H1 (cell line): ENCODE measurements around the gene HEXIM1.

ENCODE experiments used
- CBX5 ChIP-seq: fragments of 300-800, 300-1000 bp; sonication (generic); IDR thresholded peaks from 2 replicates; pipeline ENCODE4 v1.7.1; 2016; ENCODE audit warnings: antibody characterized with exemption, low read length, low read depth
- CEBPB ChIP-seq: IDR thresholded peaks from 2 replicates; pipeline ENCODE4 v1.6.1; 2012; ENCODE audit warnings: low read depth, low read length
- CTCF ChIP-seq, 3 experiments: IDR thresholded peaks; 1 replicate in 2 of 3; 2 replicates in 1 of 3; pipeline versions ENCODE4 v1.5.1 to v1.6.1; 2011; ENCODE audit warnings: low read length in 3 of 3, mild to moderate bottlenecking in 3 of 3, inconsistent platforms in 2 of 3, low read depth in 1 of 3, moderate library complexity in 1 of 3; ENCODE audit not compliant: insufficient read depth in 1 of 3; ENCODE audit errors: control extremely low read depth in 1 of 3
- EP300 ChIP-seq, 2 experiments: IDR thresholded peaks; 1 replicate in 1 of 2; 2 replicates in 1 of 2; pipeline ENCODE4 v1.6.1; 2011 to 2012; ENCODE audit warnings: low read depth in 2 of 2, low read length in 2 of 2, mild to moderate bottlenecking in 2 of 2, borderline replicate concordance in 1 of 2, inconsistent platforms in 1 of 2, moderate library complexity in 1 of 2
- EZH2 ChIP-seq: fragments of 200-600 bp; sonication (generic); IDR thresholded peaks from 2 replicates; pipeline ENCODE4 v1.7.1; 2012; ENCODE audit warnings: low read depth, mild to moderate bottlenecking, moderate library complexity, low read length, inconsistent platforms; ENCODE audit not compliant: severe bottlenecking
- GABPA ChIP-seq: IDR thresholded peaks from 2 replicates; pipeline ENCODE4 v1.6.1; 2011; ENCODE audit warnings: mild to moderate bottlenecking, low read length, moderate library complexity, borderline replicate concordance; ENCODE audit not compliant: insufficient read depth
- POLR2A ChIP-seq, 2 experiments: IDR thresholded peaks; 1 replicate in 1 of 2; 2 replicates in 1 of 2; pipeline ENCODE4 v1.6.1; 2011; ENCODE audit warnings: low read depth in 2 of 2, low read length in 2 of 2, mild to moderate bottlenecking in 2 of 2; ENCODE audit errors: control extremely low read depth in 1 of 2
- POLR2AphosphoS5 ChIP-seq: IDR thresholded peaks from 2 replicates; pipeline ENCODE4 v1.6.1; 2011; ENCODE audit warnings: low read depth, low read length
- ZNF274 ChIP-seq: IDR thresholded peaks from 2 replicates; pipeline ENCODE4 v1.7.0; 2012; ENCODE audit warnings: low read length, borderline replicate concordance; ENCODE audit errors: extremely low read depth

DNA sequence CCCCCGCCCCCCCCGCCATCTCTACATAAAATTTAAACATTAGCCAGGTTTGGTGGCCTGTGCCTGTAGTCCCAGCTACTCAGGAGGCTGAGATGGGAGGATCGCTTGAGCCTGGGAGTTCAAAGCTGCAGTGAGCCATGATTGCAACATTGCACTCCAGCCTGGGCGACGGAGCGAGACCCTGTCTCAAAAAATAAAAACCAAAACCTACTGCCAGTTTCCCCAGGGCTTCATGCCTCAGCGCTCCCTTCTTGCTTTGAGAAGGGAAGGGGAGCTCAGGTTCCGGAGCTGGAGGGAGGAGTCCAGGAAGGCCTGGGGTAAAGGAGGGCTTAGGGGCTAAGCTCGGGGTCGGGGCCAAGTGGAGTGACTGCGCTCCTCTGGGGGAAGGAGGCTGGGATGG lies 36.4 kb upstream of the HEXIM1 start:
- TF ChIP-seq EZH2, result no peak
- TF ChIP-seq CTCF (IDR thresholded peaks at IDR 0.05; ENCODE audit: control extremely low read depth in 1 of 3, insufficient read depth in 1 of 3, low read depth in 1 of 3, low read length in 3 of 3), result no peak
- no peak for TF ChIP-seq GABPA
- TF ChIP-seq POLR2AphosphoS5, result no peak
- no peak for TF ChIP-seq EP300 (IDR thresholded peaks at IDR 0.05; ENCODE audit: borderline replicate concordance in 1 of 2, low read depth in 2 of 2, low read length in 2 of 2)
- no peak for TF ChIP-seq CBX5
- no peak for TF ChIP-seq ZNF274
- TF ChIP-seq CEBPB, result no peak
- TF ChIP-seq POLR2A (IDR thresholded peaks at IDR 0.05; ENCODE audit: control extremely low read depth in 1 of 2, low read depth in 2 of 2, low read length in 2 of 2), result no peak
